Vagina (tissue), 2 donors: Measurements from ENCODE around the gene TTC7B. TPM values are rescaled to one million over a fixed set of nuclear protein-coding genes. Genes with fewer than 3 reads are reported as not detected.

Experiments used
- DNase-seq, 2 donors: peaks; one replicate each; pipeline ENCODE4 v3.0.0-alpha.2; 2017; ENCODE audit errors: extremely low spot score in 2 of 2
- H3K27ac ChIP-seq: fragments of 200-600 bp; sonication (generic); one replicate; pipeline ENCODE4 v1.5.1; 2019
- H3K27me3 ChIP-seq: fragments of 200-600 bp; sonication (generic); one replicate; pipeline ENCODE4 v1.5.1; 2019
- H3K36me3 ChIP-seq, 2 donors: fragments of 200-600 bp; sonication (generic); one replicate each; pipeline ENCODE4 v1.5.1; 2017 to 2019
- H3K4me1 ChIP-seq: fragments of 200-600 bp; sonication (generic); one replicate; pipeline ENCODE4 v1.5.1; 2019
- H3K4me3 ChIP-seq, 2 donors: fragments of 200-600 bp; sonication (generic); 1 replicate in 1 of 2; 2 replicates in 1 of 2; pipeline ENCODE4 v1.5.1; 2016 to 2019
- H3K9me3 ChIP-seq: fragments of 200-600 bp; sonication (generic); one replicate; pipeline ENCODE4 v1.5.1; 2019
- POLR2A ChIP-seq, 2 donors: fragments of 450-650 bp; IDR thresholded peaks; one replicate each; pipeline ENCODE4 v1.6.1; 2017; ENCODE audit warnings: antibody characterized with exemption in 2 of 2, mild to moderate bottlenecking in 2 of 2, moderate library complexity in 2 of 2
- POLR2AphosphoS5 ChIP-seq, 2 donors: sonication (generic); formaldehyde crosslinking; IDR thresholded peaks; one replicate each; pipeline ENCODE4 v1.9.0; 2017; ENCODE audit warnings: antibody characterized with exemption in 2 of 2, mild to moderate bottlenecking in 2 of 2, low read depth in 1 of 2; ENCODE audit not compliant: insufficient read depth in 1 of 2
- intact Hi-C: fragments of 100-400 bp; cut with DNase I; formaldehyde crosslinking; loops from one replicate; pipeline ENCODE4 v1.15.1; 2023
- total RNA-seq: library from RNA; depleted of rRNA; stranded (reverse); fragments of >200 nt; gene quantifications from one replicate; pipeline ENCODE4 v1.2.3, GENCODE V29; 2016
- TF ChIP-seq, protein P1 (sequence below), 3 experiments: fragments of 450-650 bp in 2 of 3; fragments of 200-600 bp in 1 of 3; sonication (generic) in 1 of 3; IDR thresholded peaks; one replicate each; pipeline ENCODE4 v1.5.1; 2017 to 2019; ENCODE audit warnings: antibody characterized with exemption in 3 of 3, mild to moderate bottlenecking in 2 of 3, moderate library complexity in 2 of 3

Gene TTC7B
- total RNA-seq, 1 donor from 2014 or later = 56.0 TPM

GRCh38 chr14:90649557-90650135 is 166.6 kb downstream of the TTC7B start:
- no peak for TF ChIP-seq POLR2A (IDR thresholded peaks at IDR 0.05)
- TF ChIP-seq, protein P1, sequence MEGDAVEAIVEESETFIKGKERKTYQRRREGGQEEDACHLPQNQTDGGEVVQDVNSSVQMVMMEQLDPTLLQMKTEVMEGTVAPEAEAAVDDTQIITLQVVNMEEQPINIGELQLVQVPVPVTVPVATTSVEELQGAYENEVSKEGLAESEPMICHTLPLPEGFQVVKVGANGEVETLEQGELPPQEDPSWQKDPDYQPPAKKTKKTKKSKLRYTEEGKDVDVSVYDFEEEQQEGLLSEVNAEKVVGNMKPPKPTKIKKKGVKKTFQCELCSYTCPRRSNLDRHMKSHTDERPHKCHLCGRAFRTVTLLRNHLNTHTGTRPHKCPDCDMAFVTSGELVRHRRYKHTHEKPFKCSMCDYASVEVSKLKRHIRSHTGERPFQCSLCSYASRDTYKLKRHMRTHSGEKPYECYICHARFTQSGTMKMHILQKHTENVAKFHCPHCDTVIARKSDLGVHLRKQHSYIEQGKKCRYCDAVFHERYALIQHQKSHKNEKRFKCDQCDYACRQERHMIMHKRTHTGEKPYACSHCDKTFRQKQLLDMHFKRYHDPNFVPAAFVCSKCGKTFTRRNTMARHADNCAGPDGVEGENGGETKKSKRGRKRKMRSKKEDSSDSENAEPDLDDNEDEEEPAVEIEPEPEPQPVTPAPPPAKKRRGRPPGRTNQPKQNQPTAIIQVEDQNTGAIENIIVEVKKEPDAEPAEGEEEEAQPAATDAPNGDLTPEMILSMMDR (IDR thresholded peaks at IDR 0.05) = no peak
- TF ChIP-seq POLR2AphosphoS5 (IDR thresholded peaks at IDR 0.05; ENCODE audit: insufficient read depth in 1 of 2, low read depth in 1 of 2) = no peak
- intact Hi-C loops = no loop called here
- H3K4me1 ChIP-seq = peaks cover 9% of the 10 kb centered on the region
- H3K27ac ChIP-seq = no peak overlapping the region
- DNase-seq = no peak
- no peaks in the 10 kb centered on the region for H3K9me3 ChIP-seq
- peaks cover 0 to 8% of the 10 kb centered on the region in 2 donors for H3K36me3 ChIP-seq
- H3K27me3 ChIP-seq = no peaks in the 10 kb centered on the region
- H3K4me3 ChIP-seq = no peak overlapping the region

DNA sequence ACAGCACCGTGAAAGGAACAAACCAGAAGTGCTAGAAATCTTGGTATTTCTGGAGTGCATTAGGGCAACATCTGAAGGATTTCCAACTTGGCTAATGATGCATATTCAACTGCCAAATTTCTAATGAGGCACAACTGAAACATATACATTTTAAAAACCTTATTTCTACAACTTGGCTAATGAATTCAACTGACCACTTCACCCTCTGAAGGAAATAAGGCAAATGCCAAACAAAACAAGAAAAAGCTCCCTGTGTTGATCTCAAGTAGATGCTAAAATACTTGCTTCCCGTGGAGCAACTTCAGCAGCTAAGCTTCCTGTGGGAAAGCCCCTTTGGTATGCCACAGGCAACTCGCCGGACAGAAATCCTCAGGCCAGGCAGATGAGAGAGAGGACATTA is 167.1 kb downstream of the TTC7B start:
- DNase-seq = no peak
- H3K4me3 ChIP-seq = no peak overlapping the region
- peaks cover 0 to 8% of the 10 kb centered on the region in 2 donors for H3K36me3 ChIP-seq
- peaks cover 9% of the 10 kb centered on the region for H3K4me1 ChIP-seq
- intact Hi-C loops = no loop called here
- TF ChIP-seq POLR2AphosphoS5 (IDR thresholded peaks at IDR 0.05; ENCODE audit: insufficient read depth in 1 of 2, low read depth in 1 of 2) (no peak), POLR2A (IDR thresholded peaks at IDR 0.05) (no peak)
- TF ChIP-seq, protein P1 (IDR thresholded peaks at IDR 0.05) = no peak
- H3K9me3 ChIP-seq = no peaks in the 10 kb centered on the region
- H3K27me3 ChIP-seq = no peaks in the 10 kb centered on the region
- H3K27ac ChIP-seq = no peak overlapping the region

DNA sequence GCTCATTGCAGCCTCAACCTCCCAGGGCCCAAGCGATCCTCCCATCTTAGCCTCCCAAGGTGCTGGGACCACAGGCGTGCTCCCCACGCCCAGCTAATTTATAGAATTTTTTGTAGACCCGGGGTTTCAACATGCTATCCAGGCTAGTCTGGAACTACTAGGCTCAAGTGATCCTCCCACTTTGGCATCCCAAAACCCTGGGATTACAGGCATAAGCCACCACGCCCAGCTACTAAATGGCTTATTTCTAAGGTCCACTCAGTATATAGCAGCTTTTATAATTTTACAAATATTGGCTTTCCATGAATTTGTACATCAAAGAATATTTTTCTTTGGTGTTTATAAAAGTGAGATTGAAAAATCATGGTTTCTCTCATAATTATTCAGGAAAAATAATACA is 167.8 kb downstream of the TTC7B start:
- H3K4me3 ChIP-seq = no peak overlapping the region
- H3K4me1 ChIP-seq = peaks cover 9% of the 10 kb centered on the region
- H3K27me3 ChIP-seq = no peaks in the 10 kb centered on the region
- peaks cover 0 to 8% of the 10 kb centered on the region in 2 donors for H3K36me3 ChIP-seq
- no peaks in the 10 kb centered on the region for H3K9me3 ChIP-seq
- TF ChIP-seq POLR2AphosphoS5 (IDR thresholded peaks at IDR 0.05; ENCODE audit: insufficient read depth in 1 of 2, low read depth in 1 of 2) = no peak
- TF ChIP-seq, protein P1 (IDR thresholded peaks at IDR 0.05) = no peak
- TF ChIP-seq POLR2A (IDR thresholded peaks at IDR 0.05) = no peak
- no peak overlapping the region for H3K27ac ChIP-seq
- no peak for DNase-seq
- intact Hi-C loops = no loop called here

DNA sequence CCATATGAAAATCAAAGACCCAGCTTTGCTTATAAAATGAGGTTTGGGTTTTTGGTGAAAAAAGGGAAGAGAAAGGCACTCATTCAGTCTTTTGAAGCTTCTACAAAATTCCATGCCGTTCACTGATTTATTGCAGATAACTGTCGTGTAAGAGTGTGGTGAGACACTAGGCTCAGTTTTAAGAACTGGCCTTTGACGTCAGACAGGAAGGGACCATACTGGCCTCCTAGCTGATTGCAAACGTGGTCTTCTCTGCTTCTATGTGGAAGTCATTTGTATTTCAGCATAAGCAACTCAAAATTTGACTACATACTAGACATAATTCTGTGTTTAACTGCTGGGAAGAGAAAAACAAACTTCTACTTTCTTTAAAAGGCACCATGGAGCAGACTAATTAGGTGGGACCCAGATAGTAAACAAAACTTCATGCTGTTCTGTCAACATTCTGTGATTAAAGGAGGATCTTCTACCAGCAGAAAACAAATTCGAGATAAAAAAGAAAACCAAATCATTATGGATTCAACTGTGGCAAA is 168.7 kb downstream of the TTC7B start:
- H3K27me3 ChIP-seq = no peaks in the 10 kb centered on the region
- intact Hi-C loops = no loop called here
- H3K27ac ChIP-seq = no peak overlapping the region
- H3K36me3 ChIP-seq = peaks cover 0 to 8% of the 10 kb centered on the region in 2 donors
- peaks cover 9% of the 10 kb centered on the region for H3K4me1 ChIP-seq
- TF ChIP-seq, protein P1 (IDR thresholded peaks at IDR 0.05) = no peak
- TF ChIP-seq POLR2AphosphoS5 (IDR thresholded peaks at IDR 0.05; ENCODE audit: insufficient read depth in 1 of 2, low read depth in 1 of 2) = no peak
- no peak for TF ChIP-seq POLR2A (IDR thresholded peaks at IDR 0.05)
- H3K9me3 ChIP-seq = no peaks in the 10 kb centered on the region
- no peak for DNase-seq
- no peak overlapping the region for H3K4me3 ChIP-seq

DNA sequence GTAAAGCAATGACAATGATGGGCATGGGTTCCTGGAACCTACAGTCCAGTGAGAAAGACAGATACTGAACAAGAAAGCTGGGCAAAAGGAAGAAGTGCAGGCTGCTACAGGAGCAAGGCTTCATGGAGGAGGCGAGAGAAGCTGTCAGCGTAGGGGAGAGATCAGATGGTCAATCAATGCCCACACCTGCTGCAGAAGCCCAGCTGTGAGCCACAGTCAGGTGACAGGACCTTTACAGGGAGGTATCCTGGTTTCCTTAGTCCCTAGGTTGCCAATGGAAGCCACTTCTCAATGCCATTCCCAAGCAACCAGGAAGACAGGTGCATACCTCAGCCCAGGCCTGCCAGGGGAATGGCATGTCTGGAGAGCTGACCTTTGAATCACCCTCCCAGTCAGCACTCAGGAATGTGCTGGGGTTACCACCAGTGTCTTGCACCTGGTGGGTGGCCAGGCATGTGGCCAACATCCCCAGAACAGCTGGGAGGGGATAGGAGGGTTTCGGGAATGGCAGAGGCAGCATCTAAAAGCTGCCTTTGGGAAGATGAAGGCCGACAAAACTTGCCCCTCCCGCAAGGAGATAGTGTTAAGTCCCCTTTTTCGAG is 170.3 kb downstream of the TTC7B start:
- Histone ChIP-seq H3K9me3 (no peaks in the 10 kb centered on the region), H3K36me3 (peaks cover 0 to 8% of the 10 kb centered on the region in 2 donors), H3K27ac (no peak overlapping the region), H3K4me3 (no peak overlapping the region), H3K27me3 (no peaks in the 10 kb centered on the region), H3K4me1 (peaks cover 9% of the 10 kb centered on the region)
- no peak for TF ChIP-seq POLR2A (IDR thresholded peaks at IDR 0.05)
- TF ChIP-seq POLR2AphosphoS5 (IDR thresholded peaks at IDR 0.05; ENCODE audit: insufficient read depth in 1 of 2, low read depth in 1 of 2) = no peak
- TF ChIP-seq, protein P1 (IDR thresholded peaks at IDR 0.05) = no peak
- intact Hi-C loops = no loop called here
- DNase-seq = peak in 1 of 2 donors; percentile 80
